ENCODE results near the gene ACTR6.
A peak's percentile ranks its signal among the peaks of the same experiment; 100 is the strongest.
"Not testable (repeated sequence)": the region's sequence is repeated elsewhere in the genome, so short reads cannot be mapped to it uniquely, and the experiment has no call there.

The ACTR6 gene

DNA sequence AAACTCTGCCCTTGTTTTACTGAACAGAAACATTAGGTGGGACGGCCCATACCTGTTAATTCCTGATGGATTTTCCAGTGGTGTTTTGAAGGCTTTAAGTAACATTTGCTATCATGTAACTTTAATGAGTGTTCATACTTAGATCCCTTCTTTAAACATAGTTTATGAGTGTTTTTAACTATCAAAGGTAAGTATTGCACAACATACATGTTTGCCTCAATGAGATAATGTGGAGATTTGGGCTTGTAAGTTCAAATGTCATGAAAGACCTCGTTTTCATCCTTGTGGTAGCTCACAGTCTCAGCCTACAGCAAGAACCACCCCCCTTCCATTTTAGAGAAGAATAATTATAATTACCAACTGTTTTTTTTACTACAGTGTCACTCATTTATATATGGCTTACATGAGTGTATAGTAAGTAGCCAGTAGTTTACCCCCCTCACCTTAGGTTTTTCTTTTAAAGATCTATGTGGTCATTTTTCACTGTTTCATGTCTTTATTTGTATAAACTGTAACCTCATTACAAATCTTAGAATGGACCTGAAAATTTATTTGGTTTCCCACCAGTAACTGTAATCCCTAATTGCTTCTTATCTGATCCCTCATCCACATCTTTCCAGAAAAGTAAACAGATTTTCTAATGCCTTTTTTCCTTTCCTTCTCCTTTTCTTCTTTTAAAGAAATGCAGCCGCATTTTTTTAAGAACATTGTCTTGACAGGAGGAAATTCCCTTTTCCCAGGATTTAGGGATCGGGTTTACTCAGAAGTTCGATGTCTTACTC, 18.9 kb downstream of the ACTR6 start:
- no peak for DNase-seq (ENCODE audit: low spot score)

DNA sequence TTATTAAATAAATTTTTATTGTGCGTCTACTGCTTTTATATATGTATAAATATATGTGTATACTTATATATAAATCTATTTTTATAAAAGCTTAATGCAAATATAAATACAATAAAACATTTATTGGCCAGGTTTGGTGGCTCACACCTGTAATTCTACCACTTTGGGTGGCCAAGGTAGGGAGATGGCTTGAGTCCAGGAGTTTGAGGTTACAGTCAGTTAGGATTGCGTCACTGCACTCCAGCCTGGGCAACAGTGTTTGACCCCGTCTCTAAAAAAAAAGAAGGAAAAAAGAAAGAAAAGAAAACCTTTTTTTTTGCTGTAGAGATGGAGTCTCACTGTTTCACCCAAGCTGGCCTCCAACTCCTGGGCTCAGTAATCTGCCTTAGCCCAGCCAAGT, 20.9 kb downstream of the ACTR6 start:
- DNase-seq (ENCODE audit: low spot score), result no peak

DNA sequence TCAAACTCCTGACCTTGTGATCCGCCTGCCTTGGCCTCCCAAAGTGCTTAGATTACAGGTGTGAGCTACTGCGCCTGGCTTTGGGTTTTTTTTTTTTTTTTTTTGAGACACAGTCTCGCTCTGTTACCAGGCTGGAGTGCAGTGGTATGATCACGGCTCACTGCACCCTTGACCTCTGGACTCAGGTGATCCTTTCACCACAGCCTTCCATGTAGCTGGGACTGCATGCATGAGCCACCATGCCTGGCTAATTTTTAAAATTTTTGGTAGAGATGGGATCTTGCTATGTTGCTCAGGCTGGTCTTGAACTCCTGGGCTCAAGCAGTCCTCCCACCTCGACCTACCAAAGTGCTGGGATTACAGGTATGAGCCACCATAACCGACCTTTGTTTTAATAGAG, 21.6 kb downstream of the ACTR6 start:
- DNase-seq (ENCODE audit: low spot score), result not testable (repeated sequence)

DNA sequence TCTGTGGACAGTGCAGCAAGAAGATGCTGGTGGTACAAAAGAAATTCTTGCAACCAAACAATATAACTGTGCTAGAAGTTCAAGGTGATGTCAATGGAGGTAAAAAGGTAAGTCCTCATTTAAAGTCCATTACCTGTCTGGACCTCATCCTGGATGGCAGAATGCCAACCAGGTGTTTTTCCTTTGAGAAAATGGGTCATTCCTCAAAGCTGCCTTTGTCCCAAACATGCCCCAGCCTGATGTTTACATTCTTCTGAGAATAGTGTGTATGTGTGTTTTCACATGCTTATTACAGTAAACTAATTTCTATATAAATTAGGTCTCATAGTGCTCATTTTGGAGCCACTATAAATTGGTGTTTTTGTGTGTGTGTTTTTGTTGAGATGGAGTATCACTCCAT, 24.9 kb downstream of the ACTR6 start:
- no peak for DNase-seq (ENCODE audit: low spot score)

DNA sequence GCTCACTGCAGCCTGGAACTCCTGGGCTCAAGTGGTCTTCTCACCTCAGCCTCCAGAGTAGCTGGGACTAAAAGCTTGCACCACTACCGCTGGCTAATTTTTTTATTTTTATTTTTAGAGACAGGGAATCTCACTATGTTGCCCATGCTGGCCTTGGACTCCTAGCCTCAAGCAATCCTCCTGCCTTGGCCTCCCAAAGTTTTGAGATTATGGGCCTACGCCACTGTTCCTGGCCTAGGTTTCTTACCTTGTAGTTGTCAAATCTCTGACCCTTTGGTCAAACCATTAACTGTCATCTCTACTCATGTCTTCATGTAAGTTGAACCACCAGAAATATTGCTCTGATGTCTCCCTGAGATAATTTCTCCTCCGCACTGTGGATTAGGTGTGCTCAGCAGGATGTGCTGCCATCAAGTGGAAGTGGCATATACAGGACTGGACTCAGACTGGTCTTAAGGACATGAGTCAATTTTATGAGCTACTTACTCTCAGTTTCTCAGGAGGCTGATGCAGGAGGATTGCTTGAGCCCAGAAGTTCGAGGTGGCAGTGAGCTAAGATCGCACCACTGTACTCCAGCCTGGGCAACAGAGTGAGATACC, 28.5 kb downstream of the ACTR6 start:
- DNase-seq (ENCODE audit: low spot score), result no peak

DNA sequence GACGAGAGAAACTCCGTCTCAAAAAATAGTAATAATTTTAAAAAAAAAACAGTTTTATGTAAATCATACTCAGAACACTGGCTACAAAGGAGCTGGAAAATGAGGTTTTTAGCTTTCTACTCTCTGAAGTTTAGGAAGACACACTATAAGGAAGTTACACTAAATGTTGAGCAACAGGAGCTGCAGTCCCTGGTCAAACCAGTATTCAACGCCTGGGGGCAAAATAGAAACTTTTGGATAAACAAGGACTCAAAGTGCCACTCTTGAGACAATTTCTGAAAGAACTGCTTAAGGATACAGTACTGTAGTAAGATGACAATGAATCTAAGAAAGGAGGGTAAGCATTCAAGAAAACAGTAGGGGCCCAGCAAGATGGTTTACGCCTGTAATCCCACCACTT, 29.3 kb downstream of the ACTR6 start:
- no peak for DNase-seq (ENCODE audit: low spot score)

DNA sequence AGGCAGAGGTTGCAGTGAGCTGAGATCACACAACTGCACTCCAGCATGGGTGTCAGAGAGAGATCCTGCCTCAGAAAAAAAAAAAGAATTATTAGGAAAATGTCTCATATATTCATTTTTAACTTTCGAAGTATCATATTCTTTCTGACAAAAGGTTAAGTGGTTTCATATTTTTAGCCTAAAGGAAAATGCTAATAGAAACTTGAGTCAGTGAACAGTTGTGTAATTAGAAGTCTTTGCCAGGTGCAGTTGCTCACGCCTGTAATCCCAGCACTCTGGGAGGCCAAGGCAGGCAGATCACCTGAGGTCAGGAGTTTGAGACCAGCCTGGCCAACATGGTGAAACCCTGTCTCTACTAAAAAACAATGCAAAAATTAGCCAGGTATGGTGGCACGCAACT, 31.3 kb downstream of the ACTR6 start:
- DNase-seq (ENCODE audit: low spot score), result not testable (repeated sequence)

DNA sequence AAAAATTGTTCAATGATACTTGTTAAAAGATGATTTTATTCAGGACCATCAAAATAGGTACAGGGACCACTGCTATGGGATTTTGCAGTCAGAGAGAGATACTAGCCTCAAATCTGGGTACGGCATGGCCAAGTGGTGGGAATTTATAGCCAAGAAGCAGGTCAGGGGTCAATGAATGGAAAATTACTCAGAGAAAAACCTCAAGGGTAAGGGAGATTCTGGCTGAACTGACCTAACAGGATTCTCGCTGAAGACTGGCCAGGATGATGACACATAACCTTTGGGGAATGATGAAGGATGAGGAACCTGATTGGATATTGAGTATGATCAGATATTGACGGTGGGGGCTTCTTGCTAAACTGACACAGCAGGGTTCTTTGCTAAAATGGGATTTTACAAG, 33.6 kb downstream of the ACTR6 start:
- DNase-seq (ENCODE audit: low spot score), result no peak

DNA sequence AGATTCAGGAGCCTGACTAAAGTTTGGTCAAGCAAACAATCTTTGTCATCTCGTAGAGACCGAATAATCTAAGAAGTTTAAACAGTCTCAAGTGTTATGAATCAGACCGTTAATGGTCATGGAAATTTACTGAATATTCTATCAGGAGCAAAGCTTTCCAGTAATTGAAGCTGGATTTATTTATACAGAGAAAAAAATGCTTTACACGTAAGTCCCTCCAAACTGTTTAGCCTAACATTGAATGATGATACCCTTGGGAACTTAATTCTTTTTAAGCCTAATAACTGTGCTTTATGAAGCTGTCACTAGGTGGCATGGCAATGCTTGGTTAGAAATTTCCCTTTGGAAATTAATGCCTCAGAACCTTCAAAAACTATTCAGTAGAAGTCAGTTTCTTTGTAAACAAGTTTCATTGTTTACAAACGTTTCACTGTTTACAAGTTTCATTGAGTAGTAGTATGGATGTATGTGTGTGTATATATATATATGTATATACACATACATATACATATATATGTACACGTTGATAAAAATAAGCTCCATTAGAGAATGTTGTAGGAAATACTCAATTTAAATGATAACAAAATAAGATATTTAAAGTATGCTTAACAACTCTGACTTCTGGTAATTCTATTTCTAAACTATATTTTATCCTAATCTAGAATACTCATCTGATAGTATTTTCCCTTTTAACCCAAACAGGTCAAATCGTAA, 34.1 kb downstream of the ACTR6 start:
- DNase-seq (ENCODE audit: low spot score), result peak; percentile 17

DNA sequence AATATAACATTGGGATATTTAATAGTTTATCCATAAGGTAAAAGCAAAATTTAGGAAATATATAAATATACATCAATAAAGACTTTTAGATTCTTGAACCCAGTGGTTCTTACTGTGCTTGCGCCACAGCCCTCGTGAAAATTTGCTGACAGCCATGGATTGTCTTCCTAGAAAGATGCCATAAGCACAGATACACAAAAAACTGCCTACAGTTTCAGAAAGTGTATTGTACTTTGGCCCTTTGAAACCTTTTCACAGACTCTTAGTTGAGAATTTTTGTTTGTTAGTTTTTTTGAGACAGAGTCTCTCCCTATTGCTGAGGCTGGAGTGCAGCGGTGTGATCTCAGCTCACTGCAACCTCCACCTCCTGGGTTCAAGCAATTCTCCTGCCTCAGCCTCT, 38.2 kb downstream of the ACTR6 start:
- DNase-seq (ENCODE audit: low spot score), result no peak

DNA sequence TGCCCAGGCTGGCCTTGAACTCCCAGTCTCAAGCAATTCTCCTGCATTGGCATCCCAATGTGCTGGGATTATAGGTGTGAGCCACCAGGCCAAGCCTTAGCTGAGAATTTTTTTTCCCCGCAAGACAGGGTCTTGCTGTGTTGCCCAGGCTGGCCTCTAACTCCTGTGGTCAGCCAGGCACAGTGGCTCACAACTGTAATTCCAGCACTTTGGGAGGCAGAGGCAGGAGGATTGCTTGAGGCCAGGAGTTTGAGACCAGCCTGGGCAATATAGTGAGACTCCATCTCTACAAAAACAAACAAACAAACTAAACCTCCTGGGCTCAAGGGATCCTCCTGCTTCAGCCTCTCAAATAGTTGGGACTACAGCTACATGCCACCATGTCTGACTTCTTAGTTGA, 39.0 kb downstream of the ACTR6 start:
- no peak for DNase-seq (ENCODE audit: low spot score)

DNA sequence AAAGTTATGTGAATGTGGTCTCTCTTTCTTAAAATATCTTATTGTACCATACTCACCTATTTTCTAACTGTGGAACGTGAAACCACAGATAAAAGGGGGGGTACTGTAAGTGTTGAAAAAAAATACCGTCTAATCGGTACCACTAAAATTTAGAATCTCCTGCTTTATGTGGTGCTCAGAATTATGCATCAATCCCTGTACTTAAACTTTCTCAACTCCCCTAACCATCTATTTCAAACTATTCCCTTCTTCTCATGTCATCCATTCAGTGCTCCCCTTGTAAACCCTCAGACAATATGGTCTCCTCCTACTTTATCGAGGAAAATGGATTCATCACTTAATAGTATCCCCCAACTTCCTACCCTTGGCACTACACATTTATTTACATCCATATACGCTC, 42.5 kb downstream of the ACTR6 start:
- DNase-seq (ENCODE audit: low spot score), result no peak

DNA sequence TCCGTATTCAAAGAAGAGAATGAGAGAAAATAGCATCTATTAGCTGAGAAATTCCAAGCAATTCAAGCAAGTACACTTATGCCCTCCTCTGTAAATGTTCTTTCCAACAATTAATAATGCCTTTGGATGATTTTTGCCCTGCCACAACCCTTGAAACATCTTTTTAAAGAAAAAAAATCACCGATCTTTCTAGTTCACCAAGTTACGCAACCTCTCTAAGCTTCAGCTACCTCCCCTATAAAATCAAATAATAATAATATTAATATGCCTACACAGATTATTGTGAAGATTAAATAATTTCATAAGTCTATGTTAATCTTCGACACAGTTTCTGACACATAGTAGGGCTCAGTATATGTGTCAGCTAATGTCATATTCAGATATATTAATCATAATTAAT, 47.1 kb downstream of the ACTR6 start:
- no peak for DNase-seq (ENCODE audit: low spot score)

DNA sequence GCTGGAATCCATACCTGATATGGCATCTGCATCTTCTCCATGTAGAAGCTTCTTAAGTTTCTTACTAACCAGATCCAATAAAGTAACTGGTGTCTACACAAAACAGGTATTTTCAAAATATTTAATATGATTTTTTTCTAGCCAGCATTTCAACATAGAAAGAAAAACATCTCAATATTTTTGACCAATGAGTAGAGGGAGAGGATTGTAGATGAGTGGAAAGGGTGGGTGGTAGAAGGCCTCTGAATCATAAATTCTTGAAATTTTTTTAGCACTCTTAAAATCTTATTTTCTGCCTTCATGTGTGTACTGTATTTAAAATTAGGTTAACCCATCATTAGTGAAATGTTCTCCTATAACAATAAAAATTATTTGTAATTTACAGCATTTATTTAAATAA, 48.3 kb downstream of the ACTR6 start:
- no peak for DNase-seq (ENCODE audit: low spot score)

DNA sequence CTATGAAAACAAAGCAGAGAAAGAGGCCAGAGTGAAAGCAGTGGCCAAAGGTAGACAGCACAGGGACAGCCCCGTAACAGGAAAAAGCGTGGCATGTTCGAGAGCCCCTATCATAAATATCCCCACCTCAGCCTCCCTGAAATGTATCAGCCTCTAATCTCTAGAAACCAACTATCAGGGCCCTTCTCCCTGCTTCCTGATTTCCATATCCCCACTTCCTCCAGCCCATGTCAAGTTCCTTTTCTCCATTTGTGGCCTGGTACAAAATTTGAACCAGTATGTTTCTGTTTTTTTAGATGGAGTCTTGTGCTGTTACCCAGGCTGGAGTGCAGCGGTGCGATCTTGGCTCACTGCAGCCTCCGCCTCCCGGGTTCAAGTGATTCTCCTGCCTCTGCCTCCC, 49.3 kb downstream of the ACTR6 start:
- no peak for DNase-seq (ENCODE audit: low spot score)

DNA sequence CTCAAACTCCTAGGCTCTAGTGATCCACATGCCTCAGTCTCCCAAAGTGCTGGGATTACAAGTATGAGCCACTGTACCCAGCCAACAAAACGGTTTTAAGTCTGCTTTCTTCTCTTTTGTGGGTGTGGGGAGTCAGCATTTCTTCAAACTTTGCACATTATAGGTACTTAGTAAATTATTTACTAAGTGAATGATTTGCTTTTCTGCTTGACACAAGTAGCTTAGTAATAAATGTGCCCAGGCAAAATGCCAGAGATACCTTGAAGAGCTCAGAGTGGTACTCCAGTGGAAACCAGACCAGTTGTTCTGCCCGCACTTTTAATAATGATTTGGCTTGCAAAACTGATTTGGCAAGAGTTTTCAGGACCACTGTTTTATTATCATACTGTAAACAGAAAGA, 51.3 kb downstream of the ACTR6 start:
- DNase-seq (ENCODE audit: low spot score), result no peak

DNA sequence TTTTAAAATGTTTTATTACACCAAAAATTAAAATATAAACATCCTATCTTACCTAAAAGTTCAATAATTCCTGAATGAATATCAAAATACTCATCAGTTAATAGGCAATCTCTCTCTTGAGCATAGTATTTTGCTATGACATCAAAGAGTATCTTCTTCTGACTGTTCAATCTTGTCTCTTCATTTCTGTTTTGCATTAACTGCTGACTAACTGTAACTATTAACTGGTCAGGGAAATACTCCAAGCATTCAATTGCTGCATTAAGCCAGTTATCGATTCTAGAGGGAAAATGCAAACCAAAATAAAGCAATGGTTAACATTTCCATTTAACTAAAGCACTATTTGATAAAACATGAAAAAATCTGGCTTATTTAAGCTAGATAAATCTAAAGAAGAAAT, 52.8 kb downstream of the ACTR6 start:
- no peak for DNase-seq (ENCODE audit: low spot score)

DNA sequence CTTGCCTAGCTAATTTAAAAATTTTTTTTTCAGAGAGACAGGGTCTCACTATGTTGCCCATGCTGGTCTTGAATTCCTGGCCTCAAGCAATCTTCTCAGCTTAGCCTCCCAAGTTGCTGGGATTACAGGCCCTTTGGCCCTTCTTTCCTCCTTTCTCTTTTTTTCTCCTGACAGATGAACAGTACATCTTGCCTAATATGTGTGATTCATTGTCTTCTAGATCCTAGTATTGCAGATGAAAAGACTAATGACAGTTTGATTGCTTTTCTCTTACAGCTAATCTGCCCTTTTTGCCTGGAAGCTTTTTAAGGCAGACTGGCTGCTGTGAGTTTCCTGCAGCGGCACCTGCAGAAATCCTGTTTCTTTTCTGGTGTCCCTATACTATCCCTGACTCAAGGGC, 54.3 kb downstream of the ACTR6 start:
- no peak for DNase-seq (ENCODE audit: low spot score)

DNA sequence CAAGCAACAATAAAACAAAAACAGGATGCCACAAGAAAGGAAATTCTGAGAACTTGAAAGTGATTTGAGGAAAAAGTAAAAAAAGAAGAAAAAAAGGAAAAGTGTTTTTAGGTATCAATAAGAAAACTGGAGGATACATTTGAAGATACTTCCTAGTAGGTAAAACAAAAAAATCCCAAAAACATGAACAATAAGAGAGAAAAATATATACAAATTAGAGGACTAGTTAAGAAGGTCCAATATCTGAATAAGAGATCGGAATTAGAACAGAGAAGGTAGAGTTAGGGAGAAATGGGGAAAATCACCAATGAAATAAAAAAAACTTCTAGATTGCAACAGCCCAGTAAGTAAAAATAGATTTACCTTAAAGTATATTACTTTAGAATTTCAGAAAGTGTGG, 57.5 kb downstream of the ACTR6 start:
- no peak for DNase-seq (ENCODE audit: low spot score)

DNA sequence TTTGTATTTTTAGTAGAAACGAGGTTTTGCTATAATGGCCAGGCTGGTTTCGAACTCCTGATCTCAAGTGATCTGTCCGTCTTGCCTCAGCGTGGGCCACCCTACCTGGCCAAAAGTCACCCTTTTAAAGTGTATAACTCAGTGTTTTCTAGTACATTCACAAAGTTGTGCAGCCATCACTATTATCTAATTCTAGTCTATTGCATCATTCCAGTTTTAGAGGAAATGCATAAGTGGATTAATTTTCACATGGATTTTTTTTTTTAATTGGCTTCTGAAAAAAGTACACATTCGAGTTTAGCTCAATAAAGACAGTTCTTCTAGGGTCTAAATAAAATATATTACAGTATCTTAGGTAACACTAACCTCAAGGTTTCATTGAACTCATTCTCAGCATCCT, 62.5 kb downstream of the ACTR6 start:
- no peak for DNase-seq (ENCODE audit: low spot score)

DNA sequence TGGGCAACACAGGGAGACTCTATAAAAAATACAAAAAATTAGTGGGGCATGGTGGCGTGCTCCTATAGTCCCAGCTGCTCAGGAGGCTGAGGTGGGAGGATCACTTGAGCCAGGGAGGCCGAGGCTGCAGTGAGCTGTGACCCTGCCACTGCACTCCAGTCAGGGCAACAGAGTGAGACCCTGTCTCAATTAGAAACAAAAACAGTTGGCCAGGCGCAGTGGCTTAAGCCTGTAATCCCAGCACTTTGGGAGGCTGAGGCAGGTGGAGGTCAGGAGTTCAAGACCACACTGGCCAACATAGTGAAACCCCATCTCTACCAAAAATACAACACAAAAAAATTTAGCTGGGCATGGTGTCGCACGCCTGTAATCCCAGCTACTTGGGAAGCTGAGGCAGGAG, 64.5 kb downstream of the ACTR6 start:
- not testable (repeated sequence) for DNase-seq (ENCODE audit: low spot score)

DNA sequence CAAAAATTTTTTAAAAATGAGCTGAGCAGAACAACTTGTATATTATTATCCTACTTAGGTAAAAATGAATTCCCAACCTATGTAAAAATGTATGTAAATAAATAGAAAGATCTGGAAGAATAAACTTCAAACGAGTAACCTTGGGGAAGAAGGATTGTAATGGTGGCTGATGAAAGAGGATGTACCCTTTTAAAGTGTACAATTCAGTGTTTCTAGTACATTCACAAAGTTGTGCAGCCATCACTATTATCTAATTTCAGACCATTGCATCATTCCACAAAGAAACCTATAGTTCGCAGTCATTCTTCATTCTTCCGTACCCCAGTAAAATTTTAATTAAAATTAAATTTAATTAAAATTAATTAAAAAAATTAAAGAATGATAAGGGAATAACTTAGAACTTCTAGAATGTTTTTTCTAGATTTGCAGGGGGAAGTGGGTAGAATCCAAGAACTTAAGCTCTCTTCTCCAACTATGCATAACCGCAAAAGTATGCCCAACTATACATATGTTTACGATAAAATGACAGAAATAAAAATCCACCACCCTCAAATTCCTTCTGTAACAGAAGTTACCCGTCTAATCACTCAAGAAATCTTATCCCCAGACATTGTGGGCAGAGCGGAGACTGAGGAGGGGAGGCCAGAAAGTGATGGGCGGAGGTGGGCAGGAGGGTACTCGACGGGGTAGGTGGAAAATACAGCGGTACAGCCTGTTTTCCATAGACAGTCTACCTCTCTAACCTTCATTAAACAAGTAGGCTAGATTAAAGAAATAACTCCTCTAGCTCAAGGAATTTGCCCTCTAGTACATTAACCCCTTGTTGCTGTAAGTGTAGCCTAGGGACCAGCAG, 65.3 kb downstream of the ACTR6 start:
- DNase-seq (ENCODE audit: low spot score), result no peak

DNA sequence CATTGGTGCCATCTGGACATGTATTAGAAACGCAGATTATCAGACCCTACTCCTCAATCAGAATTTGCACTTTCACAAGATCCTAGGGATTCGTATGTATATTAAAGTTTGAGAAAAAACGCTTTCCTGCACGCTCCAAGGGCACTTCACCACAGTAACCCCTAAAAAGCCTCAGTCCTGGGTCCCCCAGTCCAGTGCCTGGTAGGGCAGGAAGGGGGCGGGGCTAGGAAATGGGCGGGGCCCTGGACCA, 65.9 kb downstream of the ACTR6 start:
- no peak for DNase-seq (ENCODE audit: low spot score)
